Measurements from ENCODE around the gene FZD10.

DNA sequence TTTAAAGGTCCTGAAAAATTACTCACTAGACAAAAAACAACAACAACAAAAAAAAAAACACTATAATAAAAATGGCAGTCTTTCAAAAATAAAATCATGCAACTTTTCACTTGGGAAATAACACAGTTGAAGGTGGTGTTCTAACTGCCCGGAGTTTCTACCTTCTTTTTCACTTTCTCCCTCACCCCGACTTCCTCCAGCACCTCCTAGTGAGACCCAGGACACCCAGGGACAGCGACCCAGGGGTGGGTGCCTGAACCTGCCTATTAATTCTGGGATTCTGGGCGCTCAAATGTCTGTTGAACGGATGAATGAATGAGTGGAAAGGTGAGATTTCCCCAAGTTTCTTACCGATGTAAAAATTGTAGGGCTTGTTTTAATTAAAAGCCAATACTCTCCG is 2.0 kb upstream of the FZD10 start:
- TF ChIP-seq, protein P1, sequence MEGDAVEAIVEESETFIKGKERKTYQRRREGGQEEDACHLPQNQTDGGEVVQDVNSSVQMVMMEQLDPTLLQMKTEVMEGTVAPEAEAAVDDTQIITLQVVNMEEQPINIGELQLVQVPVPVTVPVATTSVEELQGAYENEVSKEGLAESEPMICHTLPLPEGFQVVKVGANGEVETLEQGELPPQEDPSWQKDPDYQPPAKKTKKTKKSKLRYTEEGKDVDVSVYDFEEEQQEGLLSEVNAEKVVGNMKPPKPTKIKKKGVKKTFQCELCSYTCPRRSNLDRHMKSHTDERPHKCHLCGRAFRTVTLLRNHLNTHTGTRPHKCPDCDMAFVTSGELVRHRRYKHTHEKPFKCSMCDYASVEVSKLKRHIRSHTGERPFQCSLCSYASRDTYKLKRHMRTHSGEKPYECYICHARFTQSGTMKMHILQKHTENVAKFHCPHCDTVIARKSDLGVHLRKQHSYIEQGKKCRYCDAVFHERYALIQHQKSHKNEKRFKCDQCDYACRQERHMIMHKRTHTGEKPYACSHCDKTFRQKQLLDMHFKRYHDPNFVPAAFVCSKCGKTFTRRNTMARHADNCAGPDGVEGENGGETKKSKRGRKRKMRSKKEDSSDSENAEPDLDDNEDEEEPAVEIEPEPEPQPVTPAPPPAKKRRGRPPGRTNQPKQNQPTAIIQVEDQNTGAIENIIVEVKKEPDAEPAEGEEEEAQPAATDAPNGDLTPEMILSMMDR (IDR thresholded peaks at IDR 0.05) = no peak
- TF ChIP-seq POLR2A (IDR thresholded peaks at IDR 0.05) = no peak

All from adrenal gland (tissue), 5 donors.